PFSK-1 (cell line): ENCODE results near the gene MAGI2.

Experiments used
- TAF1 ChIP-seq: IDR thresholded peaks from 2 replicates; pipeline ENCODE4 v1.6.1; 2012; ENCODE audit warnings: low read length, control low read depth, borderline replicate concordance; ENCODE audit not compliant: insufficient read depth
- TF ChIP-seq, protein P1 (sequence below), 2 experiments: IDR thresholded peaks; 2 replicates each; pipeline versions ENCODE4 v1.6.1 to v1.8.0; 2011 to 2012; ENCODE audit warnings: low read depth in 2 of 2, low read length in 2 of 2, control low read depth in 1 of 2, inconsistent platforms in 1 of 2, mild to moderate bottlenecking in 1 of 2, moderate library complexity in 1 of 2; ENCODE audit not compliant: insufficient read depth in 1 of 2

DNA sequence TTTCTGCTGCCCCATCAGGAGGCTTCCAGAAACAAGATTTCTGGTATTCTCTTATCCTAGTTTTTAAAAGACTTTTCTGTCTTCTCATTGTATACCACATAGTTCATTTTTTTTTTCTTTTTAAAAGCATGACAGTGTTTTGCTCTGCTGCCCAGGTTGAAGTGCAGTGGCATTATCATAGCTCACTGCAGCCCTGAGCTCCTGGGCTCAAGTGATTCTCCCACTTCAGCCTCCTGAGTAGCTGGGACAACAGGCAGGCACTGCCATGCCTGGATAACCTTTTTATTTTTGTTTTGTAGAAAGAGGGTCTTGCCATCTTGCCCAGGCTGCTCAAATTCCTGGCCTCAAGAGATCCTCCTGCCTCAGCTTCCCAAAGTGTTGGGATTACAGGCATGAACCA lies 757.6 kb downstream of the MAGI2 start:
- TF ChIP-seq TAF1 = no peak
- TF ChIP-seq, protein P1, sequence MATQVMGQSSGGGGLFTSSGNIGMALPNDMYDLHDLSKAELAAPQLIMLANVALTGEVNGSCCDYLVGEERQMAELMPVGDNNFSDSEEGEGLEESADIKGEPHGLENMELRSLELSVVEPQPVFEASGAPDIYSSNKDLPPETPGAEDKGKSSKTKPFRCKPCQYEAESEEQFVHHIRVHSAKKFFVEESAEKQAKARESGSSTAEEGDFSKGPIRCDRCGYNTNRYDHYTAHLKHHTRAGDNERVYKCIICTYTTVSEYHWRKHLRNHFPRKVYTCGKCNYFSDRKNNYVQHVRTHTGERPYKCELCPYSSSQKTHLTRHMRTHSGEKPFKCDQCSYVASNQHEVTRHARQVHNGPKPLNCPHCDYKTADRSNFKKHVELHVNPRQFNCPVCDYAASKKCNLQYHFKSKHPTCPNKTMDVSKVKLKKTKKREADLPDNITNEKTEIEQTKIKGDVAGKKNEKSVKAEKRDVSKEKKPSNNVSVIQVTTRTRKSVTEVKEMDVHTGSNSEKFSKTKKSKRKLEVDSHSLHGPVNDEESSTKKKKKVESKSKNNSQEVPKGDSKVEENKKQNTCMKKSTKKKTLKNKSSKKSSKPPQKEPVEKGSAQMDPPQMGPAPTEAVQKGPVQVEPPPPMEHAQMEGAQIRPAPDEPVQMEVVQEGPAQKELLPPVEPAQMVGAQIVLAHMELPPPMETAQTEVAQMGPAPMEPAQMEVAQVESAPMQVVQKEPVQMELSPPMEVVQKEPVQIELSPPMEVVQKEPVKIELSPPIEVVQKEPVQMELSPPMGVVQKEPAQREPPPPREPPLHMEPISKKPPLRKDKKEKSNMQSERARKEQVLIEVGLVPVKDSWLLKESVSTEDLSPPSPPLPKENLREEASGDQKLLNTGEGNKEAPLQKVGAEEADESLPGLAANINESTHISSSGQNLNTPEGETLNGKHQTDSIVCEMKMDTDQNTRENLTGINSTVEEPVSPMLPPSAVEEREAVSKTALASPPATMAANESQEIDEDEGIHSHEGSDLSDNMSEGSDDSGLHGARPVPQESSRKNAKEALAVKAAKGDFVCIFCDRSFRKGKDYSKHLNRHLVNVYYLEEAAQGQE (IDR thresholded peaks at IDR 0.05; ENCODE audit: insufficient read depth in 1 of 2, low read depth in 2 of 2, low read length in 2 of 2) = no peak
